Measurements from ENCODE around the gene GTSE1. TPM values are rescaled to one million over a fixed set of nuclear protein-coding genes. Genes with fewer than 3 reads are reported as not detected.
A peak's percentile ranks its signal among the peaks of the same experiment; 100 is the strongest.

Gene GTSE1
- total and polyA plus RNA-seq, 2 of the 13 experiments (the other 11 are each of a cell fraction or from before 2014, with no cell fraction given), result 10.7 to 13.5 TPM

- TF ChIP-seq SP5 (CRISPR knock-in tag; IDR thresholded peaks at IDR 0.05; ENCODE audit: borderline replicate concordance, low read depth) (peak; percentile 98), PAF1 (CRISPR knock-in tag; IDR thresholded peaks at IDR 0.05) (no peak), CBFB (CRISPR knock-in tag; IDR thresholded peaks at IDR 0.05) (no peak), YEATS2 (CRISPR knock-in tag; IDR thresholded peaks at IDR 0.05; ENCODE audit: borderline replicate concordance) (peak; percentile 53; the same call in 1 of the 2 replicates), SIN3A (IDR thresholded peaks at IDR 0.05; ENCODE audit: borderline replicate concordance, low read depth, low read length) (peak; percentile 75; the same call in 1 of the 2 replicates), PRDM15 (CRISPR knock-in tag; IDR thresholded peaks at IDR 0.05) (no peak), YEATS4 (CRISPR knock-in tag; IDR thresholded peaks at IDR 0.05; ENCODE audit: borderline replicate concordance) (peak; percentile 49; the same call in 1 of the 2 replicates), ZNF652 (CRISPR knock-in tag; IDR thresholded peaks at IDR 0.05; ENCODE audit: borderline replicate concordance, low read depth) (no peak), ZNF597 (CRISPR knock-in tag; IDR thresholded peaks at IDR 0.05) (no peak), NFE2L1 (CRISPR knock-in tag; IDR thresholded peaks at IDR 0.05; ENCODE audit: borderline replicate concordance) (0 out of 2 replicates have a peak, but pooled peaks have one; percentile 3), ZNF547 (CRISPR knock-in tag; IDR thresholded peaks at IDR 0.05) (no peak; the same call in 1 of the 2 replicates), ZNF503 (CRISPR knock-in tag; IDR thresholded peaks at IDR 0.05) (peak; percentile 91; the same call in 1 of the 2 replicates), ZBTB10 (CRISPR knock-in tag; IDR thresholded peaks at IDR 0.05; ENCODE audit: borderline replicate concordance) (0 out of 2 replicates have a peak, but pooled peaks have one; percentile 42), RELA (CRISPR knock-in tag; IDR thresholded peaks at IDR 0.05) (no peak), GTF2F1 (IDR thresholded peaks at IDR 0.05; ENCODE audit: low read length) (no peak), ZNF878 (CRISPR knock-in tag; IDR thresholded peaks at IDR 0.05) (peak; percentile 77; the same call in 1 of the 2 replicates), MAX (IDR thresholded peaks at IDR 0.05) (peak; percentile 77), FOXA1 (IDR thresholded peaks at IDR 0.05) (no peak), FOXA1 (CRISPR knock-in tag; IDR thresholded peaks at IDR 0.05) (peak; percentile 31; the same call in 1 of the 2 replicates), ZFP82 (CRISPR knock-in tag; IDR thresholded peaks at IDR 0.05; ENCODE audit: borderline replicate concordance) (no peak)
Measured at GRCh38 chr22:46377525-46378425, 81.1 kb downstream of the GTSE1 start (continued).

Measured in HepG2 (cell line).